DND-41 (cell line): Measurements from ENCODE around the gene MMP20.

Experiments
- ATAC-seq: fragments of 200-7000 bp; cut with Tn5 transposase; 3 replicates; pipeline ENCODE4 v1.9.1; 2021; ENCODE audit warnings: low read depth; ENCODE audit not compliant: insufficient read depth
- DNase-seq: peaks from one replicate; pipeline ENCODE4 v3.0.0-alpha.2; 2020
- H2AFZ ChIP-seq: 2 replicates; pipeline ENCODE4 v1.6.0; 2012; ENCODE audit warnings: low read depth, low read length
- H3K27ac ChIP-seq: 2 replicates; pipeline ENCODE4 v1.5.1; 2012; ENCODE audit warnings: low read length, inconsistent platforms
- H3K27me3 ChIP-seq: fragments of 200-600 bp; sonication (generic); 2 replicates; pipeline ENCODE4 v1.6.0; 2012; ENCODE audit warnings: low read length, mild to moderate bottlenecking, inconsistent platforms; ENCODE audit not compliant: insufficient read depth, poor library complexity
- H3K36me3 ChIP-seq: 2 replicates; pipeline ENCODE4 v1.5.1; 2012; ENCODE audit warnings: low read length, inconsistent platforms; ENCODE audit not compliant: insufficient read depth
- H3K4me1 ChIP-seq: 2 replicates; pipeline ENCODE4 v1.5.1; 2012; ENCODE audit warnings: mild to moderate bottlenecking, low read length; ENCODE audit not compliant: insufficient read depth
- H3K4me2 ChIP-seq: 2 replicates; pipeline ENCODE4 v1.6.0; 2012; ENCODE audit warnings: mild to moderate bottlenecking, moderate library complexity, low read length, inconsistent platforms; ENCODE audit not compliant: insufficient read depth
- H3K4me3 ChIP-seq, 2 experiments: fragments of 200-600 bp in 1 of 2; shearing (Covaris generic) in 1 of 2; 2 replicates each; pipeline ENCODE4 v1.5.1; 2012 to 2016; ENCODE audit warnings: inconsistent platforms in 2 of 2, low read length in 2 of 2, mild to moderate bottlenecking in 2 of 2, low read depth in 1 of 2, moderate library complexity in 1 of 2
- H3K79me2 ChIP-seq: 2 replicates; pipeline ENCODE4 v1.6.0; 2012; ENCODE audit warnings: low read length, inconsistent platforms; ENCODE audit not compliant: insufficient read depth
- H3K9ac ChIP-seq: 2 replicates; pipeline ENCODE4 v1.6.0; 2012; ENCODE audit warnings: low read depth, mild to moderate bottlenecking, inconsistent platforms, low read length, moderate library complexity
- H3K9me3 ChIP-seq: 2 replicates; pipeline ENCODE4 v1.5.1; 2012; ENCODE audit warnings: low read length, moderate library complexity, mild to moderate bottlenecking, inconsistent platforms; ENCODE audit not compliant: insufficient read depth, severe bottlenecking
- H4K20me1 ChIP-seq: 2 replicates; pipeline ENCODE4 v1.6.0; 2012; ENCODE audit warnings: low read length; ENCODE audit not compliant: insufficient read depth
- EZH2 ChIP-seq: IDR thresholded peaks from 3 replicates; pipeline ENCODE4 v1.6.1; 2012; ENCODE audit warnings: borderline replicate concordance, low read depth, mild to moderate bottlenecking, moderate library complexity, low read length, inconsistent platforms; ENCODE audit not compliant: severe bottlenecking
- TF ChIP-seq, protein P1 (sequence below): IDR thresholded peaks from 2 replicates; pipeline ENCODE4 v1.5.1; 2012; ENCODE audit warnings: borderline replicate concordance, low read length, moderate library complexity, mild to moderate bottlenecking; ENCODE audit not compliant: poor library complexity, severe bottlenecking; ENCODE audit errors: extremely low read depth

MMP20 gene

DNA sequence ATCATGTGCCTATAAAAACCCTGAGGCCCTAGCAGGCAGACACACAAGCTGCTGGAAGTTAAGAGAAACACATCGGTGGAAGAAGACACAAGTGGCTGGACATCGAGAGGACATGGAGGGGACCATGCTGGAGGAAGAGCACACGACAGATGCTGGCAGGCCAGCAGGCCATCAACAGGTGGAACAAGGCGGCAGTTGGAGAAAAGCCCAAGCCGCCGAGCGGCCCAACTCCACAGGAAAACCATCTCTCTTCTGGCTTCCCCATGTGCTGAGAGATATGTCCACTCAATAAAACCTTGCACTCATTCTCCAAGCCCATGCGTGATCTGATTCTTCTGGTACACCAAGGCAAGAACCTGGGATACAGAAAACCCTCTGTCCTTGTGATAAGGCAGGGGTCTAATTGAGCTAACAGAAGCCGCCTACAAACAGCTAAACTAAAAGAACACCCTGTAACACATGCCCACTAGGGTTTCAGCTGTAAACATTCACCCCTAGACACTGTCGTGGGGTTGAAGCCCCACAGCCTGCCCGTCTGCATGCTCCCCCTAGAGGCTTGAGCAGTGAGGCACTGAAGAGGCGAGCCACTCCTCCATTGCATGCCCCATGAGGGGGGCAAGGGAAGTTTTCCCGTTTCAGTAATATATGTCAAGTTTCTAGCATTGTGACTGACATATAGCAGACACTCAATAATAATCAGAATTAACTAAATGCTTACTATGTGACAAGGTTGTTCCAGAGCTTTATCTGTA is 39.0 kb upstream of the MMP20 start:
- no peaks in the 10 kb centered on the region for H3K27me3 ChIP-seq
- H4K20me1 ChIP-seq: no peaks in the 10 kb centered on the region
- H3K9me3 ChIP-seq: no peaks in the 10 kb centered on the region
- no peak overlapping the region for H3K4me2 ChIP-seq
- TF ChIP-seq EZH2: no peak
- TF ChIP-seq, protein P1, sequence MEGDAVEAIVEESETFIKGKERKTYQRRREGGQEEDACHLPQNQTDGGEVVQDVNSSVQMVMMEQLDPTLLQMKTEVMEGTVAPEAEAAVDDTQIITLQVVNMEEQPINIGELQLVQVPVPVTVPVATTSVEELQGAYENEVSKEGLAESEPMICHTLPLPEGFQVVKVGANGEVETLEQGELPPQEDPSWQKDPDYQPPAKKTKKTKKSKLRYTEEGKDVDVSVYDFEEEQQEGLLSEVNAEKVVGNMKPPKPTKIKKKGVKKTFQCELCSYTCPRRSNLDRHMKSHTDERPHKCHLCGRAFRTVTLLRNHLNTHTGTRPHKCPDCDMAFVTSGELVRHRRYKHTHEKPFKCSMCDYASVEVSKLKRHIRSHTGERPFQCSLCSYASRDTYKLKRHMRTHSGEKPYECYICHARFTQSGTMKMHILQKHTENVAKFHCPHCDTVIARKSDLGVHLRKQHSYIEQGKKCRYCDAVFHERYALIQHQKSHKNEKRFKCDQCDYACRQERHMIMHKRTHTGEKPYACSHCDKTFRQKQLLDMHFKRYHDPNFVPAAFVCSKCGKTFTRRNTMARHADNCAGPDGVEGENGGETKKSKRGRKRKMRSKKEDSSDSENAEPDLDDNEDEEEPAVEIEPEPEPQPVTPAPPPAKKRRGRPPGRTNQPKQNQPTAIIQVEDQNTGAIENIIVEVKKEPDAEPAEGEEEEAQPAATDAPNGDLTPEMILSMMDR: peak; percentile 52
- DNase-seq: peak; percentile 14
- no peaks in the 10 kb centered on the region for H3K79me2 ChIP-seq
- H3K36me3 ChIP-seq: no peaks in the 10 kb centered on the region
- H3K9ac ChIP-seq: no peak overlapping the region
- peak; percentile 72 for ATAC-seq
- no peak overlapping the region for H2AFZ ChIP-seq
- no peak overlapping the region for H3K4me3 ChIP-seq
- no peak overlapping the region for H3K27ac ChIP-seq
- H3K4me1 ChIP-seq: no peaks in the 10 kb centered on the region

DNA sequence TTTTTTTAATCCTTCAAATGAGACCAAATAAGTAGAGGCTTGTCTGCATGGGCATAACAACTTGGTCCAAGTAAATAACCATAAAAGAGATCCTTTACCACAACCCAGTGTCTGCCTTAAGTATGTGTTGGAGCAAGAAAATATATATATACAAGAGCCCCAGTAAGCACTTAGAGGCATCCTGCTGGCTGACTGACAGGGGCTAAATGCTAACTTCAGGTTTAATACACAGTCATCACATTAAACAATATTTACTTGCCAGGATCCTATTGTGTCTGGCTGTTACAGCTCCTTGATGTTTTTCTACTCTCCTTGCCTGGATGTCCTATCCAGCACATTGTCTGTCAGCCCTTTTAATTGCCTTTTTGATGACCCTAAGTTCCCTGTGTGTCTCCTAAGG is 37.5 kb upstream of the MMP20 start:
- Histone ChIP-seq H3K27ac (no peak overlapping the region), H3K9ac (no peak overlapping the region), H3K4me1 (no peaks in the 10 kb centered on the region), H4K20me1 (no peaks in the 10 kb centered on the region), H3K27me3 (peaks cover 3% of the 10 kb centered on the region), H3K79me2 (no peaks in the 10 kb centered on the region), H3K4me2 (no peak overlapping the region), H2AFZ (no peak overlapping the region), H3K4me3 (no peak overlapping the region), H3K36me3 (no peaks in the 10 kb centered on the region), H3K9me3 (no peaks in the 10 kb centered on the region)
- no peak for ATAC-seq
- DNase-seq: no peak
- no peak for TF ChIP-seq EZH2
- TF ChIP-seq, protein P1: no peak

DNA sequence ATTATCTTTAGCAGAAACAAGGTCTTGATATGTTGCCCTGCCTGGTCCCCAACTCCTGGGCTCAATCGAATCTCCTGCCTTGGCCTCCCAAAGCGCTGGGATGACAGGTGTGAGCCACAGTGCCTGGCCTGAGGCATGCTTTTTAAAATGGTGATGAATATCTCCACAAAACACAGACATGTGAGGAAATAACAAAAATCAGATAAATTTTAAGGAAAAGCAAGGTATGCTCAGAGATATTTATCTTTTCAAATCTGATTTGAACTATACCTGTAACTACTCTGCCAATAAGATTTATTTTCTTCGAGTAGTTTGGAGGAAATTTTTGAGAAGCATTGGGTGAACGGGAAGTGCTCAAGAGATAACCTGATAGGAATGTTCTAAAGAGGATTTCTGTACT is 35.9 kb upstream of the MMP20 start:
- Histone ChIP-seq H3K27ac (no peak overlapping the region), H3K79me2 (no peaks in the 10 kb centered on the region), H3K4me1 (no peaks in the 10 kb centered on the region), H3K27me3 (peaks cover 3% of the 10 kb centered on the region), H3K4me2 (no peak overlapping the region), H3K36me3 (no peaks in the 10 kb centered on the region), H3K9ac (no peak overlapping the region), H4K20me1 (no peaks in the 10 kb centered on the region), H3K9me3 (no peaks in the 10 kb centered on the region), H2AFZ (no peak overlapping the region), H3K4me3 (no peak overlapping the region)
- DNase-seq (no peak), ATAC-seq (no peak)
- TF ChIP-seq, protein P1: no peak
- TF ChIP-seq EZH2: no peak
